ENCODE results near the gene SPATS2L.

GRCh38 chr2:200353120-200353519, 46.6 kb downstream of the SPATS2L start:
- TF ChIP-seq EP300 (IDR thresholded peaks at IDR 0.05; ENCODE audit: borderline replicate concordance) (no peak), REST (IDR thresholded peaks at IDR 0.05; ENCODE audit: low read depth) (no peak), CREB1 (IDR thresholded peaks at IDR 0.05; ENCODE audit: low read depth) (no peak)

Data from Ishikawa (cell line).